ENCODE results near the gene ELAVL2.

The ELAVL2 gene

GRCh38 chr9:23754551-23754950 lies 71.5 kb downstream of the ELAVL2 start:
- Mint-ChIP-seq H3K27me3 (ENCODE audit: low read depth, poor library complexity) (peaks cover 4% of the 10 kb centered on the region), H3K4me3 (no peak overlapping the region), H3K9me3 (no peaks in the 10 kb centered on the region), H3K27ac (no peak overlapping the region), H3K4me1 (peaks cover 24% of the 10 kb centered on the region), H3K36me3 (ENCODE audit: low read depth) (peaks cover 4% of the 10 kb centered on the region)
- TF ChIP-seq CTCF (IDR thresholded peaks at IDR 0.05), result no peak
- DNase-seq, result no peak

- Mint-ChIP-seq H3K27me3 (ENCODE audit: low read depth, poor library complexity) (peaks cover 4% of the 10 kb centered on the region), H3K4me1 (peaks cover 24% of the 10 kb centered on the region), H3K27ac (no peak overlapping the region), H3K36me3 (ENCODE audit: low read depth) (peaks cover 4% of the 10 kb centered on the region), H3K4me3 (no peak overlapping the region), H3K9me3 (no peaks in the 10 kb centered on the region)
- DNase-seq, result no peak
- no peak for TF ChIP-seq CTCF (IDR thresholded peaks at IDR 0.05)
Observed at GRCh38 chr9:23752859-23753258, 73.2 kb downstream of the ELAVL2 start.

- Mint-ChIP-seq H3K4me1 (peaks cover 24% of the 10 kb centered on the region), H3K9me3 (no peaks in the 10 kb centered on the region), H3K27ac (no peak overlapping the region), H3K27me3 (ENCODE audit: low read depth, poor library complexity) (no peaks in the 10 kb centered on the region), H3K4me3 (no peak overlapping the region), H3K36me3 (ENCODE audit: low read depth) (peaks cover 4% of the 10 kb centered on the region)
- TF ChIP-seq CTCF (IDR thresholded peaks at IDR 0.05), result no peak
- DNase-seq, result no peak
Observed at GRCh38 chr9:23751633-23752032, 74.4 kb downstream of the ELAVL2 start.

GRCh38 chr9:23750808-23751207 lies 75.2 kb downstream of the ELAVL2 start:
- no peak for TF ChIP-seq CTCF (IDR thresholded peaks at IDR 0.05)
- Mint-ChIP-seq H3K36me3 (ENCODE audit: low read depth) (peaks cover 4% of the 10 kb centered on the region), H3K4me3 (no peak overlapping the region), H3K27ac (peak overlapping the region; percentile 55), H3K9me3 (no peaks in the 10 kb centered on the region), H3K27me3 (ENCODE audit: low read depth, poor library complexity) (no peaks in the 10 kb centered on the region), H3K4me1 (peaks cover 28% of the 10 kb centered on the region)
- no peak for DNase-seq

GRCh38 chr9:23747088-23748075 lies 78.7 kb downstream of the ELAVL2 start:
- DNase-seq, result no peak
- H3K4me3 Mint-ChIP-seq, result no peak overlapping the region
- H3K36me3 Mint-ChIP-seq (ENCODE audit: low read depth), result no peaks in the 10 kb centered on the region
- H3K4me1 Mint-ChIP-seq, result peaks cover 32% of the 10 kb centered on the region
- H3K9me3 Mint-ChIP-seq, result no peaks in the 10 kb centered on the region
- TF ChIP-seq CTCF (IDR thresholded peaks at IDR 0.05), result no peak
- H3K27ac Mint-ChIP-seq, result no peak overlapping the region
- no peaks in the 10 kb centered on the region for H3K27me3 Mint-ChIP-seq (ENCODE audit: low read depth, poor library complexity)

GRCh38 chr9:23746317-23746716 lies 79.7 kb downstream of the ELAVL2 start:
- TF ChIP-seq CTCF (IDR thresholded peaks at IDR 0.05), result no peak
- peaks cover 35% of the 10 kb centered on the region for H3K4me1 Mint-ChIP-seq
- no peak for DNase-seq
- H3K4me3 Mint-ChIP-seq, result no peak overlapping the region
- H3K27ac Mint-ChIP-seq, result no peak overlapping the region
- no peaks in the 10 kb centered on the region for H3K9me3 Mint-ChIP-seq
- no peaks in the 10 kb centered on the region for H3K36me3 Mint-ChIP-seq (ENCODE audit: low read depth)
- H3K27me3 Mint-ChIP-seq (ENCODE audit: low read depth, poor library complexity), result no peaks in the 10 kb centered on the region

All from nephron progenitor cell (in vitro differentiated cells).